ENCODE data around the gene ANKRD27. TPM values are rescaled to one million over a fixed set of nuclear protein-coding genes. Genes with fewer than 3 reads are reported as not detected.

Gene ANKRD27
- total RNA-seq, 1 experiment from 2014 or later, result 64.2 TPM

GRCh38 chr19:32624410-32624809 lies 50.6 kb downstream of the ANKRD27 start:
- intact Hi-C loops (cut with micrococcal nuclease; ENCODE audit: unreplicated experiment), result no loop called here
- Histone ChIP-seq H3K4me1 (ENCODE audit: control insufficient read depth, insufficient read depth, low read length) (no peaks in the 10 kb centered on the region), H3K9me3 (ENCODE audit: control insufficient read depth, insufficient read depth, low read depth, low read length) (no peaks in the 10 kb centered on the region), H3K27me3 (ENCODE audit: control insufficient read depth, insufficient read depth, low read length) (no peaks in the 10 kb centered on the region), H3K27ac (ENCODE audit: low read length) (no peak overlapping the region), H3K36me3 (ENCODE audit: control insufficient read depth, insufficient read depth, low read length) (no peaks in the 10 kb centered on the region; the same call in 1 of the 2 replicates), H3K4me3 (ENCODE audit: low read depth in 2 of 2, low read length in 2 of 2) (no peak overlapping the region)
- TF ChIP-seq, protein P1, sequence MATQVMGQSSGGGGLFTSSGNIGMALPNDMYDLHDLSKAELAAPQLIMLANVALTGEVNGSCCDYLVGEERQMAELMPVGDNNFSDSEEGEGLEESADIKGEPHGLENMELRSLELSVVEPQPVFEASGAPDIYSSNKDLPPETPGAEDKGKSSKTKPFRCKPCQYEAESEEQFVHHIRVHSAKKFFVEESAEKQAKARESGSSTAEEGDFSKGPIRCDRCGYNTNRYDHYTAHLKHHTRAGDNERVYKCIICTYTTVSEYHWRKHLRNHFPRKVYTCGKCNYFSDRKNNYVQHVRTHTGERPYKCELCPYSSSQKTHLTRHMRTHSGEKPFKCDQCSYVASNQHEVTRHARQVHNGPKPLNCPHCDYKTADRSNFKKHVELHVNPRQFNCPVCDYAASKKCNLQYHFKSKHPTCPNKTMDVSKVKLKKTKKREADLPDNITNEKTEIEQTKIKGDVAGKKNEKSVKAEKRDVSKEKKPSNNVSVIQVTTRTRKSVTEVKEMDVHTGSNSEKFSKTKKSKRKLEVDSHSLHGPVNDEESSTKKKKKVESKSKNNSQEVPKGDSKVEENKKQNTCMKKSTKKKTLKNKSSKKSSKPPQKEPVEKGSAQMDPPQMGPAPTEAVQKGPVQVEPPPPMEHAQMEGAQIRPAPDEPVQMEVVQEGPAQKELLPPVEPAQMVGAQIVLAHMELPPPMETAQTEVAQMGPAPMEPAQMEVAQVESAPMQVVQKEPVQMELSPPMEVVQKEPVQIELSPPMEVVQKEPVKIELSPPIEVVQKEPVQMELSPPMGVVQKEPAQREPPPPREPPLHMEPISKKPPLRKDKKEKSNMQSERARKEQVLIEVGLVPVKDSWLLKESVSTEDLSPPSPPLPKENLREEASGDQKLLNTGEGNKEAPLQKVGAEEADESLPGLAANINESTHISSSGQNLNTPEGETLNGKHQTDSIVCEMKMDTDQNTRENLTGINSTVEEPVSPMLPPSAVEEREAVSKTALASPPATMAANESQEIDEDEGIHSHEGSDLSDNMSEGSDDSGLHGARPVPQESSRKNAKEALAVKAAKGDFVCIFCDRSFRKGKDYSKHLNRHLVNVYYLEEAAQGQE (IDR thresholded peaks at IDR 0.05; ENCODE audit: insufficient read depth in 1 of 2, low read depth in 2 of 2, low read length in 1 of 2), result no peak
- no peak for TF ChIP-seq SIN3A (IDR thresholded peaks at IDR 0.05; ENCODE audit: borderline replicate concordance, insufficient read depth, low read depth, low read length)
- no peak for TF ChIP-seq POLR2AphosphoS5 (IDR thresholded peaks at IDR 0.05; ENCODE audit: low read depth, low read length)
- no peak for TF ChIP-seq TCF7L2 (IDR thresholded peaks at IDR 0.05; ENCODE audit: low read depth, low read length)
- TF ChIP-seq, protein P2, sequence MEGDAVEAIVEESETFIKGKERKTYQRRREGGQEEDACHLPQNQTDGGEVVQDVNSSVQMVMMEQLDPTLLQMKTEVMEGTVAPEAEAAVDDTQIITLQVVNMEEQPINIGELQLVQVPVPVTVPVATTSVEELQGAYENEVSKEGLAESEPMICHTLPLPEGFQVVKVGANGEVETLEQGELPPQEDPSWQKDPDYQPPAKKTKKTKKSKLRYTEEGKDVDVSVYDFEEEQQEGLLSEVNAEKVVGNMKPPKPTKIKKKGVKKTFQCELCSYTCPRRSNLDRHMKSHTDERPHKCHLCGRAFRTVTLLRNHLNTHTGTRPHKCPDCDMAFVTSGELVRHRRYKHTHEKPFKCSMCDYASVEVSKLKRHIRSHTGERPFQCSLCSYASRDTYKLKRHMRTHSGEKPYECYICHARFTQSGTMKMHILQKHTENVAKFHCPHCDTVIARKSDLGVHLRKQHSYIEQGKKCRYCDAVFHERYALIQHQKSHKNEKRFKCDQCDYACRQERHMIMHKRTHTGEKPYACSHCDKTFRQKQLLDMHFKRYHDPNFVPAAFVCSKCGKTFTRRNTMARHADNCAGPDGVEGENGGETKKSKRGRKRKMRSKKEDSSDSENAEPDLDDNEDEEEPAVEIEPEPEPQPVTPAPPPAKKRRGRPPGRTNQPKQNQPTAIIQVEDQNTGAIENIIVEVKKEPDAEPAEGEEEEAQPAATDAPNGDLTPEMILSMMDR (IDR thresholded peaks at IDR 0.05), result no peak
- BruUV-seq (replicated peaks), result no TSS peak
- ChIA-PET POLR2A (interaction anchor here (0.7 kb wide), 1 partner anchor 32 kb away, joined by 3 read pairs; no protein-coding TSS in a partner anchor), CTCF (no interaction called here)
- ATAC-seq, result no peak
- in situ Hi-C loops (cut with HindIII; ENCODE audit: low pct_unique_long_range_greater_than_20kb, low sequenced_read_pairs), result no loop called here
- DNase-seq (ENCODE audit: low read depth, low spot score), result no peak

GRCh38 chr19:32622002-32622401 lies 53.0 kb downstream of the ANKRD27 start:
- intact Hi-C loops (cut with micrococcal nuclease; ENCODE audit: unreplicated experiment), result no loop called here
- ATAC-seq (no peak), DNase-seq (ENCODE audit: low read depth, low spot score) (no peak)
- H3K27ac ChIP-seq (ENCODE audit: low read length), result no peak overlapping the region
- BruUV-seq (replicated peaks), result no TSS peak
- H3K4me3 ChIP-seq (ENCODE audit: low read depth in 2 of 2, low read length in 2 of 2), result no peak overlapping the region
- H3K4me1 ChIP-seq (ENCODE audit: control insufficient read depth, insufficient read depth, low read length), result no peaks in the 10 kb centered on the region
- CTCF ChIA-PET, result no interaction called here
- no peaks in the 10 kb centered on the region for H3K27me3 ChIP-seq (ENCODE audit: control insufficient read depth, insufficient read depth, low read length)
- no peaks in the 10 kb centered on the region for H3K9me3 ChIP-seq (ENCODE audit: control insufficient read depth, insufficient read depth, low read depth, low read length)
- POLR2A ChIA-PET, result no interaction called here
- in situ Hi-C loops (cut with HindIII; ENCODE audit: low pct_unique_long_range_greater_than_20kb, low sequenced_read_pairs), result no loop called here
- no peak for TF ChIP-seq SIN3A (IDR thresholded peaks at IDR 0.05; ENCODE audit: borderline replicate concordance, insufficient read depth, low read depth, low read length)
- TF ChIP-seq TCF7L2 (IDR thresholded peaks at IDR 0.05; ENCODE audit: low read depth, low read length), result no peak
- TF ChIP-seq POLR2AphosphoS5 (IDR thresholded peaks at IDR 0.05; ENCODE audit: low read depth, low read length), result no peak
- TF ChIP-seq, protein P2 (IDR thresholded peaks at IDR 0.05), result no peak
- TF ChIP-seq, protein P1 (IDR thresholded peaks at IDR 0.05; ENCODE audit: insufficient read depth in 1 of 2, low read depth in 2 of 2, low read length in 1 of 2), result no peak
- H3K36me3 ChIP-seq (ENCODE audit: control insufficient read depth, insufficient read depth, low read length), result no peaks in the 10 kb centered on the region; the same call in 1 of the 2 replicates

All from Panc1 (cell line).